Endothelial cell (in vitro differentiated cells): ENCODE results near the gene STYX. TPM values are rescaled to one million over a fixed set of nuclear protein-coding genes. Genes with fewer than 3 reads are reported as not detected.
A peak's percentile ranks its signal among the peaks of the same experiment; 100 is the strongest.

Experiments used
- DNase-seq: peaks from one replicate; pipeline ENCODE4 v3.0.0; 2021; ENCODE audit warnings: low spot score
- H3K27ac Mint-ChIP-seq: one replicate; pipeline ENCODE4 v1.8.0; 2021; ENCODE audit warnings: mixed read lengths, inconsistent platforms; ENCODE audit not compliant: unreplicated experiment
- H3K27me3 Mint-ChIP-seq: one replicate; pipeline ENCODE4 v1.8.0; 2021; ENCODE audit warnings: mild to moderate bottlenecking, moderate library complexity, mixed read lengths, inconsistent platforms; ENCODE audit not compliant: unreplicated experiment
- H3K36me3 Mint-ChIP-seq: one replicate; pipeline ENCODE4 v1.8.0; 2021; ENCODE audit warnings: mild to moderate bottlenecking, low read depth, mixed read lengths, inconsistent platforms; ENCODE audit not compliant: unreplicated experiment
- H3K4me1 Mint-ChIP-seq: one replicate; pipeline ENCODE4 v1.8.0; 2021; ENCODE audit warnings: mild to moderate bottlenecking, mixed read lengths, inconsistent platforms; ENCODE audit not compliant: unreplicated experiment
- H3K4me3 Mint-ChIP-seq: one replicate; pipeline ENCODE4 v1.8.0; 2021; ENCODE audit warnings: mild to moderate bottlenecking, mixed read lengths, inconsistent platforms; ENCODE audit not compliant: unreplicated experiment
- H3K9me3 Mint-ChIP-seq: one replicate; pipeline ENCODE4 v1.8.0; 2021; ENCODE audit warnings: mixed read lengths, inconsistent platforms; ENCODE audit not compliant: unreplicated experiment
- total RNA-seq: library from RNA; stranded (reverse); fragmentation: NEBNext Ultra II Directional; extraction: Animal tissue kit (Norgen Biotek cat#: 25700); gene quantifications from one replicate; pipeline ENCODE4 v1.2.1, GENCODE V29; 2021; ENCODE audit not compliant: unreplicated experiment
- TF ChIP-seq, protein P1 (sequence below): fragments of 200-600 bp; sonication (generic); IDR thresholded peaks from one replicate; pipeline ENCODE4 v1.5.0; 2021; ENCODE audit warnings: antibody characterized with exemption; ENCODE audit not compliant: unreplicated experiment

Gene STYX
- total RNA-seq, 1 donor from 2014 or later, result 17.0 TPM

DNA sequence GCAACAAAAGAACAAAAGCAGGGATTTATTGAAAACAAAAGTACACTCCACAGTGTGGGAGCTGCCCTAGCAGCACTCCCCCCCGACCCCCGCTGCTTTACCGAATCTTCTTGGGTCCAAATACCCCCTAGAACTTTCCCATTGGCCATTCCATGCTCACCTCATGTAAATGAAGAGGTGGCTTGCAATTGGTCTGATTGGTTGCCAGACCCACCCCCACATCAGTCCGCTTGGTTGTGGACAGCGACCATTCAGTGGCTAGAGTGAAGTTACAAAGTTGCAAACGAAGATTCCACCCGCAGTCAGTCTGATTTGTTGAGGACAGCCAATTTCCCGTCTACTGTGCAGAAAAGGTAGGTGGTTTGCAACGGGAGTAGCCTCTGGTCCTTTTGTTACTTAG lies 3.9 kb downstream of the STYX start:
- Mint-ChIP-seq H3K9me3 (no peaks in the 10 kb centered on the region), H3K4me3 (peak overlapping the region; percentile 52), H3K36me3 (peaks cover 19% of the 10 kb centered on the region), H3K4me1 (peaks cover 26% of the 10 kb centered on the region), H3K27ac (no peak overlapping the region), H3K27me3 (no peaks in the 10 kb centered on the region)
- TF ChIP-seq, protein P1, sequence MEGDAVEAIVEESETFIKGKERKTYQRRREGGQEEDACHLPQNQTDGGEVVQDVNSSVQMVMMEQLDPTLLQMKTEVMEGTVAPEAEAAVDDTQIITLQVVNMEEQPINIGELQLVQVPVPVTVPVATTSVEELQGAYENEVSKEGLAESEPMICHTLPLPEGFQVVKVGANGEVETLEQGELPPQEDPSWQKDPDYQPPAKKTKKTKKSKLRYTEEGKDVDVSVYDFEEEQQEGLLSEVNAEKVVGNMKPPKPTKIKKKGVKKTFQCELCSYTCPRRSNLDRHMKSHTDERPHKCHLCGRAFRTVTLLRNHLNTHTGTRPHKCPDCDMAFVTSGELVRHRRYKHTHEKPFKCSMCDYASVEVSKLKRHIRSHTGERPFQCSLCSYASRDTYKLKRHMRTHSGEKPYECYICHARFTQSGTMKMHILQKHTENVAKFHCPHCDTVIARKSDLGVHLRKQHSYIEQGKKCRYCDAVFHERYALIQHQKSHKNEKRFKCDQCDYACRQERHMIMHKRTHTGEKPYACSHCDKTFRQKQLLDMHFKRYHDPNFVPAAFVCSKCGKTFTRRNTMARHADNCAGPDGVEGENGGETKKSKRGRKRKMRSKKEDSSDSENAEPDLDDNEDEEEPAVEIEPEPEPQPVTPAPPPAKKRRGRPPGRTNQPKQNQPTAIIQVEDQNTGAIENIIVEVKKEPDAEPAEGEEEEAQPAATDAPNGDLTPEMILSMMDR, result no peak
- no peak for DNase-seq

DNA sequence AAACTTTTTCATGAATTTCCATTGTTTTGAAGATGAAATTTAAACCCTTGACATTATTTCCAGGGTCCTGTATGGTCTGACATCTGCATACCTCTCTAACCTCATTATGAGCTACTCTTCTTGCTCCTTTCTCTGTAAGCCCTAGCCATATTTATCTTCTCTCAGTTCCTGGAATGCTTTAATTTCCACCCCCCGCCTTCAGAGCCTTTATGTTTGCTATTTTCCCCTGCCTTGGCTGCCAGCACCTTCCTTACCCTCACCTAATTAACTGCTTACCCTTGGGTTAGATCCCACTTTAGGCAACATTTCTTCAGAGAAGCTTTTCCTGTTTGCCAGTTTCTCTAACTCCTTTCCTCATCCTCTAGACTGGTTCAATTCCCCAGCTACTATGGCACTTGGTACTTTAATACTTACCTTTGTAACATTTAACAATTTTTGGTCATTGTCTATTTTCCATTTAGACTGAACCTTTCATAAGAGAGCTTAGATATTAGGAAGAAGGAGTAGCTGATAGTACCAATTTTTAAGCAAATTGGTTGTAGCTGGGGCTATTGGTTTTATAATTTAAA lies 6.0 kb downstream of the STYX start:
- Mint-ChIP-seq H3K4me3 (no peak overlapping the region), H3K4me1 (peaks cover 25% of the 10 kb centered on the region), H3K27ac (no peak overlapping the region), H3K9me3 (no peaks in the 10 kb centered on the region), H3K36me3 (peaks cover 19% of the 10 kb centered on the region), H3K27me3 (no peaks in the 10 kb centered on the region)
- TF ChIP-seq, protein P1, result no peak
- no peak for DNase-seq

DNA sequence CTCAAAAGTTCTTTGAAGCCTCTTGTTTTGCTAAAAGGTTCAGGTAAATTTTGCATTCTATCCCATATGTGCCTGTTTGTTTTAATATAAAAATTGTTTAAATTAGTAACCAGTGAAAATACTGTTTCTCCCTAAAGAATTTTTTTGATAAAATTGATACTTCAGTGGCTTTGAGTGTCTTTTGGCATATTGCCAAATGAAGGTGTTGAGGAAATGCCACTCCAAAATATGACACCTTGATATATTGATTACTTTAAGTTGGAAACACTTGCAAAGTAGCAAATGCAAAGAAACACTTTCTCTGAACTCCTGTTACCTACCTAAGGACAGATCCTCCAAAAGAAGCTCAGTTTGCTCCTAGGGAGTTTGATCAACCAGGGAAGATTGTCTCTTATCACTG lies 8.4 kb downstream of the STYX start:
- TF ChIP-seq, protein P1, result no peak
- H3K36me3 Mint-ChIP-seq, result peaks cover 12% of the 10 kb centered on the region
- no peaks in the 10 kb centered on the region for H3K27me3 Mint-ChIP-seq
- no peak overlapping the region for H3K4me3 Mint-ChIP-seq
- no peak for DNase-seq
- no peak overlapping the region for H3K27ac Mint-ChIP-seq
- H3K9me3 Mint-ChIP-seq, result no peaks in the 10 kb centered on the region
- peaks cover 26% of the 10 kb centered on the region for H3K4me1 Mint-ChIP-seq

DNA sequence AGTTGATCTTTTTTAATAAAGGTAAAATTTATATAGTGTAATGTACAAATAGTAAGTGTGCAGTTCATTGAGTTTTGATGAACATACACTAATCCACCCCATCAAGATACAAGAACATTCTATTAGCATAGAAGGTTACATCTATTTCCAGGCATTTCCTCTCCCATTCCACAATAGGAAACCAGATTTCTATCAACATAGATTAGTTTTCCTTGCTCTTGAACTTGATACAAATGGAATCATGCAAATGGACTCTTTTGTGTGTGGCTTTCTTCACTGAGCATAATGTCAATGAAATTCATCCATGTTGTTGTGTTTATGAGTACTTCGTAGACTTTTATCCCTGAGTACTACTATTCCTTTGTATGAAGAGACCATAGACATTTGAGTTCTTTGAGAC lies 10.8 kb downstream of the STYX start:
- Mint-ChIP-seq H3K36me3 (no peaks in the 10 kb centered on the region), H3K4me1 (peaks cover 15% of the 10 kb centered on the region), H3K9me3 (no peaks in the 10 kb centered on the region), H3K27me3 (no peaks in the 10 kb centered on the region), H3K4me3 (no peak overlapping the region), H3K27ac (no peak overlapping the region)
- no peak for DNase-seq
- TF ChIP-seq, protein P1, result no peak

DNA sequence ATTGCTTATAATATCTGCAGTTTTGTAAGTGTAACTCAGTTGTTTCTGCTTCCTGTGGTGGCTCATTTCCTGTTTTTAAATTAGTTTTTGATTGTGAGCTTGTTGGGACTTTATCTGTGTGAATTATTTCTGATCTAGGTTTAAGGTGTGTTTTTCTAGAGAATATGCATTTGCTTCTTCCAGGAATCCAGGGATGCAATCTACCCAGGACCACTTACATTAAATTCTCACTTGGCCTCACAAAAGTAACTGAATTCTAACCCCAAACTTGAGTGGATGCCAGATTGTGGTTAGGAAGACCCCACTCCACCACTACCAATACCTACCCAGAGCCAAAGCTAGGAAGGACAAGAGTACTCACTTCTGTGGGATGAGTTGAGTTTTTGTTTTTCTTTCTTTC lies 11.9 kb downstream of the STYX start:
- TF ChIP-seq, protein P1, result no peak
- H3K27me3 Mint-ChIP-seq, result no peaks in the 10 kb centered on the region
- no peak overlapping the region for H3K27ac Mint-ChIP-seq
- no peak for DNase-seq
- no peak overlapping the region for H3K4me3 Mint-ChIP-seq
- H3K9me3 Mint-ChIP-seq, result no peaks in the 10 kb centered on the region
- H3K36me3 Mint-ChIP-seq, result no peaks in the 10 kb centered on the region
- H3K4me1 Mint-ChIP-seq, result peaks cover 11% of the 10 kb centered on the region
